H9 (cell line): Measurements from ENCODE around the gene HS1BP3. TPM values are rescaled to one million over a fixed set of nuclear protein-coding genes. Genes with fewer than 3 reads are reported as not detected.

ENCODE experiments used
- DNase-seq: peaks from one replicate; pipeline ENCODE4 v3.0.0-alpha.2; 2017
- H2AFZ ChIP-seq: one replicate; pipeline ENCODE4 v1.6.1; 2013; ENCODE audit warnings: mild to moderate bottlenecking, low read length, control low read depth, moderate library complexity
- H2AK5ac ChIP-seq: 2 replicates; pipeline ENCODE4 v1.6.1; 2013; ENCODE audit warnings: low read length, control low read depth, mixed read lengths; ENCODE audit not compliant: insufficient read length
- H2BK120ac ChIP-seq: one replicate; pipeline ENCODE4 v1.6.1; 2013; ENCODE audit warnings: low read depth, mild to moderate bottlenecking, low read length, control low read depth, inconsistent platforms; ENCODE audit not compliant: poor library complexity, severe bottlenecking
- H2BK12ac ChIP-seq: 2 replicates; pipeline ENCODE4 v1.6.1; 2013; ENCODE audit warnings: low read length, control low read depth, mixed read lengths, low read depth; ENCODE audit not compliant: insufficient read length
- H2BK15ac ChIP-seq: 2 replicates; pipeline ENCODE4 v1.6.1; 2013; ENCODE audit warnings: low read depth, low read length, control low read depth
- H2BK20ac ChIP-seq: one replicate; pipeline ENCODE4 v1.6.1; 2013; ENCODE audit warnings: low read depth, mild to moderate bottlenecking, low read length, control low read depth, inconsistent platforms; ENCODE audit not compliant: poor library complexity, severe bottlenecking
- H2BK5ac ChIP-seq: 2 replicates; pipeline ENCODE4 v1.6.1; 2013; ENCODE audit warnings: low read length, control low read depth, mixed read lengths; ENCODE audit not compliant: insufficient read length
- H3K14ac ChIP-seq: 2 replicates; pipeline ENCODE4 v1.6.1; 2013; ENCODE audit warnings: low read length, control low read depth; ENCODE audit not compliant: insufficient read depth
- H3K18ac ChIP-seq: 2 replicates; pipeline ENCODE4 v1.6.1; 2013; ENCODE audit warnings: low read depth, mild to moderate bottlenecking, mixed read lengths, low read length, control low read depth; ENCODE audit not compliant: insufficient read length
- H3K23ac ChIP-seq: 2 replicates; pipeline ENCODE4 v1.6.1; 2013; ENCODE audit warnings: low read length, control low read depth, mixed read lengths, low read depth; ENCODE audit not compliant: insufficient read length
- H3K23me2 ChIP-seq: 2 replicates; pipeline ENCODE4 v1.6.1; 2013; ENCODE audit warnings: low read depth, mild to moderate bottlenecking, mixed read lengths, low read length, control low read depth; ENCODE audit not compliant: insufficient read length, poor library complexity, severe bottlenecking
- H3K27ac ChIP-seq: 2 replicates; pipeline ENCODE4 v1.5.1; 2013; ENCODE audit warnings: low read length, control low read depth, mixed read lengths, low read depth; ENCODE audit not compliant: insufficient read length
- H3K27me3 ChIP-seq: 2 replicates; pipeline ENCODE4 v1.6.1; 2013; ENCODE audit warnings: low read length, control low read depth, inconsistent platforms; ENCODE audit not compliant: insufficient read depth
- H3K4ac ChIP-seq: 2 replicates; pipeline ENCODE4 v1.6.1; 2013; ENCODE audit warnings: low read depth, mild to moderate bottlenecking, control low read depth, inconsistent platforms, low read length, moderate library complexity
- H3K4me1 ChIP-seq: 2 replicates; pipeline ENCODE4 v1.6.1; 2013; ENCODE audit warnings: low read length, control low read depth, inconsistent platforms; ENCODE audit not compliant: insufficient read depth
- H3K4me2 ChIP-seq: 2 replicates; pipeline ENCODE4 v1.6.1; 2013; ENCODE audit warnings: low read length, control low read depth, mixed read lengths; ENCODE audit not compliant: insufficient read length, insufficient read depth
- H3K56ac ChIP-seq: 2 replicates; pipeline ENCODE4 v1.6.1; 2013; ENCODE audit warnings: low read depth, mild to moderate bottlenecking, mixed read lengths, low read length, control low read depth; ENCODE audit not compliant: insufficient read length
- H3K79me1 ChIP-seq: 2 replicates; pipeline ENCODE4 v1.6.1; 2013; ENCODE audit warnings: low read depth, mild to moderate bottlenecking, moderate library complexity, low read length, control low read depth, inconsistent platforms; ENCODE audit not compliant: insufficient read depth, poor library complexity, severe bottlenecking
- H3K79me2 ChIP-seq: 2 replicates; pipeline ENCODE4 v1.6.1; 2013; ENCODE audit warnings: low read length, control low read depth, inconsistent platforms; ENCODE audit not compliant: insufficient read depth
- H3K9ac ChIP-seq: 2 replicates; pipeline ENCODE4 v1.6.1; 2013; ENCODE audit warnings: low read length, control low read depth, mixed read lengths; ENCODE audit not compliant: insufficient read length; ENCODE audit errors: extremely low read depth
- H3K9me3 ChIP-seq: one replicate; pipeline ENCODE4 v1.6.1; 2013; ENCODE audit warnings: low read depth, low read length, inconsistent platforms; ENCODE audit not compliant: control insufficient read depth
- H3T11ph ChIP-seq: one replicate; pipeline ENCODE4 v1.6.1; 2013; ENCODE audit warnings: mild to moderate bottlenecking, low read length, control low read depth, inconsistent platforms
- H4K20me1 ChIP-seq: one replicate; pipeline ENCODE4 v1.6.1; 2013; ENCODE audit not compliant: control insufficient read depth, insufficient read length, insufficient read depth
- H4K5ac ChIP-seq: 2 replicates; pipeline ENCODE4 v1.6.1; 2013; ENCODE audit warnings: low read depth, mild to moderate bottlenecking, mixed read lengths, low read length, control low read depth; ENCODE audit not compliant: insufficient read length
- H4K8ac ChIP-seq: replicated peaks from 2 replicates; pipeline ENCODE4 v1.6.1; 2013; ENCODE audit warnings: low read length, control low read depth, mixed read lengths, low read depth; ENCODE audit not compliant: insufficient read length
- H4K91ac ChIP-seq: 2 replicates; pipeline ENCODE4 v1.6.1; 2013; ENCODE audit warnings: low read depth, mild to moderate bottlenecking, moderate library complexity, mixed read lengths, low read length, control low read depth; ENCODE audit not compliant: insufficient read length
- H3K27ac Mint-ChIP-seq, 3 experiments: 2 replicates in 2 of 3; 3 replicates in 1 of 3; pipeline ENCODE4 v1.8.0; 2020 to 2021; ENCODE audit warnings: mixed read lengths in 3 of 3, mild to moderate bottlenecking in 1 of 3, moderate library complexity in 1 of 3
- H3K27me3 Mint-ChIP-seq: 2 replicates; pipeline ENCODE4 v1.8.0; 2021; ENCODE audit warnings: low read depth, mild to moderate bottlenecking, moderate library complexity, mixed read lengths
- H3K36me3 Mint-ChIP-seq, 3 experiments: 2 replicates in 2 of 3; 3 replicates in 1 of 3; pipeline ENCODE4 v1.8.0; 2020 to 2021; ENCODE audit warnings: low read depth in 3 of 3, mixed read lengths in 3 of 3; ENCODE audit not compliant: insufficient read depth in 1 of 3
- H3K4me1 Mint-ChIP-seq, 2 experiments: 2 replicates each; pipeline ENCODE4 v1.8.0; 2020; ENCODE audit warnings: mixed read lengths in 2 of 2
- H3K4me3 Mint-ChIP-seq, 2 experiments: 2 replicates in 1 of 2; 3 replicates in 1 of 2; pipeline ENCODE4 v1.8.0; 2020 to 2021; ENCODE audit warnings: mild to moderate bottlenecking in 2 of 2, mixed read lengths in 2 of 2, moderate library complexity in 1 of 2
- H3K9me3 Mint-ChIP-seq, 2 experiments: 2 replicates in 1 of 2; 3 replicates in 1 of 2; pipeline ENCODE4 v1.8.0; 2020; ENCODE audit warnings: mild to moderate bottlenecking in 2 of 2, mixed read lengths in 2 of 2, moderate library complexity in 1 of 2
- WGBS: extraction: QIAGEN DNeasy Blood & Tissue Kit; methylation state at CpG from one replicate; pipeline ENCODE4 v1.1.7; 2013; ENCODE audit warnings: missing lambda C conversion rate, low lambda C conversion rate, mixed read lengths; ENCODE audit not compliant: insufficient read length; ENCODE audit errors: extremely low coverage; 5-methylcytosine and 5-hydroxymethylcytosine counted together
- total RNA-seq: library from RNA; stranded (reverse); gene quantifications from 2 replicates; pipeline ENCODE4 v1.2.1, GENCODE V29; 2021
- TF ChIP-seq, protein P1 (sequence below): fragments of 200-600 bp; sonication (generic); conservative IDR thresholded peaks from 3 replicates; pipeline ENCODE4 v1.8.0; 2021; ENCODE audit warnings: antibody characterized with exemption, mild to moderate bottlenecking

The HS1BP3 gene
- total RNA-seq, 1 experiment from 2014 or later: 11.1 TPM

DNA sequence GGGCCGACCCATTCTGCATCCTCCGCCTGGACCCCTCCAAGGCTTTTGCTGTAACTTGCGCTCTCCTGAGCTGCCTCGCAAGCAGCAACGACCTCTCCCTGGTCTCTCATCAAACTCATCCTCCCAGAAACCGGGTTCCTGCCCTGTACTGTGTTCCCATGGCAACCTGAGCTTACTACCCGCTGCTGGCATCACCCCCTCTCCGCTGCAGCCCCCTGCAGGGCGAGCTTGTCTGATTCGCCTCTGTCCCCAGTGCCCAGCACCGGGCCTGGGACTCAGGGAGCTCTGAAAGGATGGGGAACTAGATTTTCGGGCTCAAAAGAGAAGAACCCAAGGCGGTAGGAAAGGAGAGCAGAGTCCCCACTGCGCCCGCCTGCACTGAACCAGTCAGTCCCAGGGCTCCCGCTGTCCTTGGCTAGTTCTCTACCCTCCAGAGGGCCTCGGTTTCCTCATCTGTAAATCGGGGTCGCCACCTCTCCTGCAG lies 463 bp downstream of the HS1BP3 start:
- peak overlapping the region; percentile 57 to 82 for H3K4me3 Mint-ChIP-seq
- no peak overlapping the region for H2AK5ac ChIP-seq
- no peak overlapping the region for H2BK15ac ChIP-seq
- no peaks in the 10 kb centered on the region for H3K27me3 ChIP-seq
- no CpG with 5 or more reads among the region's 19 CpGs for WGBS
- H3K18ac ChIP-seq: no peak overlapping the region
- no peak overlapping the region for H4K8ac ChIP-seq
- H2AFZ ChIP-seq: no peak overlapping the region
- no peak overlapping the region for H2BK5ac ChIP-seq
- H3K9me3 Mint-ChIP-seq: no peaks in the 10 kb centered on the region
- no peaks in the 10 kb centered on the region for H3K79me2 ChIP-seq
- H3K23ac ChIP-seq: no peak overlapping the region
- no peaks in the 10 kb centered on the region; the same call in 1 of the 2 replicates for H3K4me1 ChIP-seq
- 0 out of 2 replicates have a peak overlapping the region, but pooled peaks have one; percentile 5 for H3K14ac ChIP-seq
- peaks cover 28 to 29% of the 10 kb centered on the region in 2 experiments for H3K4me1 Mint-ChIP-seq
- H3T11ph ChIP-seq: no peak overlapping the region
- H3K56ac ChIP-seq: no peak overlapping the region
- H2BK20ac ChIP-seq: no peak overlapping the region
- no peak overlapping the region for H4K5ac ChIP-seq
- peaks cover 5% of the 10 kb centered on the region for H3K23me2 ChIP-seq
- DNase-seq: peak; percentile 54
- TF ChIP-seq, protein P1, sequence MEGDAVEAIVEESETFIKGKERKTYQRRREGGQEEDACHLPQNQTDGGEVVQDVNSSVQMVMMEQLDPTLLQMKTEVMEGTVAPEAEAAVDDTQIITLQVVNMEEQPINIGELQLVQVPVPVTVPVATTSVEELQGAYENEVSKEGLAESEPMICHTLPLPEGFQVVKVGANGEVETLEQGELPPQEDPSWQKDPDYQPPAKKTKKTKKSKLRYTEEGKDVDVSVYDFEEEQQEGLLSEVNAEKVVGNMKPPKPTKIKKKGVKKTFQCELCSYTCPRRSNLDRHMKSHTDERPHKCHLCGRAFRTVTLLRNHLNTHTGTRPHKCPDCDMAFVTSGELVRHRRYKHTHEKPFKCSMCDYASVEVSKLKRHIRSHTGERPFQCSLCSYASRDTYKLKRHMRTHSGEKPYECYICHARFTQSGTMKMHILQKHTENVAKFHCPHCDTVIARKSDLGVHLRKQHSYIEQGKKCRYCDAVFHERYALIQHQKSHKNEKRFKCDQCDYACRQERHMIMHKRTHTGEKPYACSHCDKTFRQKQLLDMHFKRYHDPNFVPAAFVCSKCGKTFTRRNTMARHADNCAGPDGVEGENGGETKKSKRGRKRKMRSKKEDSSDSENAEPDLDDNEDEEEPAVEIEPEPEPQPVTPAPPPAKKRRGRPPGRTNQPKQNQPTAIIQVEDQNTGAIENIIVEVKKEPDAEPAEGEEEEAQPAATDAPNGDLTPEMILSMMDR: no peak
- H4K20me1 ChIP-seq: no peaks in the 10 kb centered on the region
- no peak overlapping the region for H3K27ac ChIP-seq
- no peak overlapping the region for H3K4ac ChIP-seq
- no peak overlapping the region for H3K9ac ChIP-seq
- H3K27me3 Mint-ChIP-seq: peaks cover 29% of the 10 kb centered on the region
- no peaks in the 10 kb centered on the region for H3K79me1 ChIP-seq
- no peak overlapping the region for H2BK12ac ChIP-seq
- H3K9me3 ChIP-seq: no peaks in the 10 kb centered on the region
- no peak overlapping the region for H3K27ac Mint-ChIP-seq
- H2BK120ac ChIP-seq: no peak overlapping the region
- peak overlapping the region; percentile 41 for H3K4me2 ChIP-seq
- peaks cover 0 to 2% (median 0%) of the 10 kb centered on the region in 3 experiments; a peak in 2 of 7 replicates for H3K36me3 Mint-ChIP-seq
- H4K91ac ChIP-seq: no peak overlapping the region
